Measurements from ENCODE around the gene SLC25A22.
A peak's percentile ranks its signal among the peaks of the same experiment; 100 is the strongest.

The SLC25A22 gene

GRCh38 chr11:748007-748359 is 50.1 kb downstream of the SLC25A22 start:
- H3K4me1 ChIP-seq (ENCODE audit: control insufficient read depth, insufficient read depth, low read length) = peaks cover 11% of the 10 kb centered on the region
- H3K36me3 ChIP-seq (ENCODE audit: control insufficient read depth, insufficient read depth, low read length) = peaks cover 8% of the 10 kb centered on the region
- no peaks in the 10 kb centered on the region for H3K9me3 ChIP-seq (ENCODE audit: control insufficient read depth, insufficient read depth, low read length)
- H3K4me3 ChIP-seq (ENCODE audit: low read depth, low read length) = peak overlapping the region; percentile 58
- H3K9ac ChIP-seq (ENCODE audit: low read depth, low read length) = peak overlapping the region; percentile 79
- H3K27me3 ChIP-seq (ENCODE audit: control insufficient read depth, insufficient read depth, low read length) = no peaks in the 10 kb centered on the region

GRCh38 chr11:747158-748006 is 50.7 kb downstream of the SLC25A22 start, which contains the start of gene TALDO1:
Gene TALDO1, plus strand, starts transcription at chr11:747464. Its CDS starts 18 bp downstream, at chr11:747482.
- Histone ChIP-seq H3K9me3 (ENCODE audit: control insufficient read depth, insufficient read depth, low read length) (no peaks in the 10 kb centered on the region), H3K27me3 (ENCODE audit: control insufficient read depth, insufficient read depth, low read length) (no peaks in the 10 kb centered on the region), H3K4me1 (ENCODE audit: control insufficient read depth, insufficient read depth, low read length) (peaks cover 11% of the 10 kb centered on the region), H3K9ac (ENCODE audit: low read depth, low read length) (peak within 1 kb of the TSS; percentile 79), H3K36me3 (ENCODE audit: control insufficient read depth, insufficient read depth, low read length) (peaks cover 6% of the 10 kb centered on the region), H3K4me3 (ENCODE audit: low read depth, low read length) (peak within 1 kb of the TSS; percentile 84)

- Histone ChIP-seq H3K36me3 (ENCODE audit: control insufficient read depth, insufficient read depth, low read length) (peaks cover 5% of the 10 kb centered on the region), H3K4me1 (ENCODE audit: control insufficient read depth, insufficient read depth, low read length) (peaks cover 11% of the 10 kb centered on the region), H3K27me3 (ENCODE audit: control insufficient read depth, insufficient read depth, low read length) (no peaks in the 10 kb centered on the region), H3K4me3 (ENCODE audit: low read depth, low read length) (peak overlapping the region; percentile 84), H3K9me3 (ENCODE audit: control insufficient read depth, insufficient read depth, low read length) (no peaks in the 10 kb centered on the region), H3K9ac (ENCODE audit: low read depth, low read length) (peak overlapping the region; percentile 76)
These were observed 51.6 kb downstream of the SLC25A22 start for GRCh38 chr11:746289-747157.

DNA sequence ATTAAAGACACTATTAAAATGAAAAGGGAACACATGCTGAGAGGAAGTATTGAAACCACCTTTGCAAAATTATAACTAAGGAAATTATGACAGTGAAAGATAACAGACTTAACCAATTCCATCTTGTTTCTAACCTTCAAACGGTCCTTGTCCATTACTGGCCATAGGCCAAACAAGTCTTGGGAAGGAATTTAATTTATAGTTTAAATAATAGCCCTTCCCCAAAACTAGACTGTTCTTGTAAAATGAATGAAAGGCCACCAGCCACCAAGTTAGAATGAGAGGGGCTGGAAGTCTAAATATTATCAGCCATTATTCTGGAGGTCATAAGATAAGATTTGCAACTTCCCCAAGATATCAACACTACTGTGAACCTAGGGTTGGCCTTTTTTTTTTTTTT is 52.7 kb downstream of the SLC25A22 start:
- Histone ChIP-seq H3K9me3 (ENCODE audit: control insufficient read depth, insufficient read depth, low read length) (no peaks in the 10 kb centered on the region), H3K4me3 (ENCODE audit: low read depth, low read length) (no peak overlapping the region), H3K27me3 (ENCODE audit: control insufficient read depth, insufficient read depth, low read length) (no peaks in the 10 kb centered on the region), H3K4me1 (ENCODE audit: control insufficient read depth, insufficient read depth, low read length) (peaks cover 11% of the 10 kb centered on the region), H3K9ac (ENCODE audit: low read depth, low read length) (no peak overlapping the region), H3K36me3 (ENCODE audit: control insufficient read depth, insufficient read depth, low read length) (peaks cover 5% of the 10 kb centered on the region)

DNA sequence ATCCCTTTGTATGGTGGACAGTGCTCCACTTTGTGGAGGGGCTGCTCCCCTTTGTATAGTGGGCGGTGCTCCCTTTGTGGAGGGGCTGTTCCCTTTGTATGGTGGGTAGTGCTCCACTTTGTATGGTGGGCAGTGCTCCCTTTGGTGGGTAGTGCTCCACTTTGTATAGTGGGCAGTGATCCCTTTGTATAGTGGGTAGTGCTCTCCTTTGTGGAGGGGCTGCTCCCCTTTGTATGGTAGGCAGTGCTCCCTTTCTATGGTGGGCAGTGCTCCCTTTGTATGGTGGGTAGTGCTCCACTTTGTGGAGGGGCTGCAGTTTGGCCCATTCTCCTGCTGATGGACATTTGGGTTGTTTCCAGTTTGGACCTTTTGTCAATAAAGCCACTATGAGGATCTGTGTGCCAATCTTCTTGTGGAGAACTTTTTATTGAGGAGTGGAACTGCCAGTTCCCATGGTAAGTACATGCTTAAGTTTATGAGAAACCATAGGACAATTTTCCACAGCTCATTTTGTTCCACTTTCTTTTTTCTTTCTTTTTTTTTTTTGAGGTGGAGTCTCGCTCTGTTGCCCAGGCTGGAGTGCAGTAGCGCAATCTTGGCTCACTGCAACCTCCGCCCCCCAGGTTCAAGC is 55.4 kb downstream of the SLC25A22 start:
- H3K36me3 ChIP-seq (ENCODE audit: control insufficient read depth, insufficient read depth, low read length) = no peaks in the 10 kb centered on the region
- peaks cover 9% of the 10 kb centered on the region for H3K4me1 ChIP-seq (ENCODE audit: control insufficient read depth, insufficient read depth, low read length)
- H3K9me3 ChIP-seq (ENCODE audit: control insufficient read depth, insufficient read depth, low read length) = no peaks in the 10 kb centered on the region
- H3K4me3 ChIP-seq (ENCODE audit: low read depth, low read length) = no peak overlapping the region
- H3K27me3 ChIP-seq (ENCODE audit: control insufficient read depth, insufficient read depth, low read length) = no peaks in the 10 kb centered on the region
- no peak overlapping the region for H3K9ac ChIP-seq (ENCODE audit: low read depth, low read length)

GRCh38 chr11:742156-742546 is 55.9 kb downstream of the SLC25A22 start:
- Histone ChIP-seq H3K4me1 (ENCODE audit: control insufficient read depth, insufficient read depth, low read length) (peaks cover 9% of the 10 kb centered on the region), H3K9ac (ENCODE audit: low read depth, low read length) (no peak overlapping the region), H3K9me3 (ENCODE audit: control insufficient read depth, insufficient read depth, low read length) (no peaks in the 10 kb centered on the region), H3K27me3 (ENCODE audit: control insufficient read depth, insufficient read depth, low read length) (no peaks in the 10 kb centered on the region), H3K4me3 (ENCODE audit: low read depth, low read length) (no peak overlapping the region), H3K36me3 (ENCODE audit: control insufficient read depth, insufficient read depth, low read length) (no peaks in the 10 kb centered on the region)

All from iPS-15b (cell line).